IMR-90 (cell line): ENCODE measurements around the gene MIOX. TPM values are rescaled to one million over a fixed set of nuclear protein-coding genes. Genes with fewer than 3 reads are reported as not detected.

Source experiments
- ATAC-seq: fragments of 200-7000 bp; cut with Tn5 transposase; 2 replicates; pipeline ENCODE4 v1.9.1; 2020; ENCODE audit warnings: low read depth, mild to moderate bottlenecking, moderate library complexity
- BruUV-seq: library from RNA; stranded (reverse); fragments of 400-500 nt; replicated peaks from 2 replicates; lab custom pipeline; 2021; lab: Mats Ljungman, UMichigan
- CTCF ChIA-PET: fragments of 300-600 bp; formaldehyde crosslinking; extraction: SDS; loops from one replicate; lab custom pipeline; 2021; ENCODE audit warnings: antibody characterized with exemption; lab: Yijun Ruan, JAX
- POLR2A ChIA-PET: fragments of 300-600 bp; sonication (Branson Sonifier 250); formaldehyde crosslinking; loops from one replicate; lab custom pipeline; 2022; ENCODE audit warnings: antibody characterized with exemption; ENCODE audit not compliant: unreplicated experiment; lab: Charles Lee
- DNase-seq: peaks from one replicate; pipeline ENCODE4 v3.0.0; 2013
- H2AFZ ChIP-seq: replicated peaks from 2 replicates; pipeline ENCODE3; 2013; ENCODE audit warnings: low read length, mild to moderate bottlenecking; ENCODE audit not compliant: poor library complexity
- H2AK5ac ChIP-seq: 2 replicates; pipeline ENCODE4 v1.6.1; 2013; ENCODE audit warnings: low read depth, low read length, inconsistent platforms
- H2AK9ac ChIP-seq: replicated peaks from 2 replicates; pipeline ENCODE3; 2013; ENCODE audit warnings: mild to moderate bottlenecking, low read depth, low read length, moderate library complexity; ENCODE audit not compliant: poor library complexity
- H2BK120ac ChIP-seq: 2 replicates; pipeline ENCODE4 v1.6.1; 2013; ENCODE audit warnings: low read depth, low read length, inconsistent platforms
- H2BK15ac ChIP-seq: 3 replicates; pipeline ENCODE4 v1.6.1; 2013; ENCODE audit warnings: low read depth, low read length, inconsistent platforms
- H2BK20ac ChIP-seq: 2 replicates; pipeline ENCODE4 v1.6.1; 2013; ENCODE audit warnings: low read depth, mild to moderate bottlenecking, inconsistent platforms, low read length, moderate library complexity
- H2BK5ac ChIP-seq: 2 replicates; pipeline ENCODE4 v1.6.1; 2013; ENCODE audit warnings: mild to moderate bottlenecking, low read depth, low read length, inconsistent platforms; ENCODE audit not compliant: poor library complexity, severe bottlenecking
- H3K14ac ChIP-seq: replicated peaks from 2 replicates; pipeline ENCODE4 v1.6.1; 2013; ENCODE audit warnings: low read depth, low read length, inconsistent platforms
- H3K18ac ChIP-seq: 2 replicates; pipeline ENCODE4 v1.6.1; 2013; ENCODE audit warnings: low read depth, low read length, control low read depth
- H3K23ac ChIP-seq: 2 replicates; pipeline ENCODE4 v1.6.1; 2013; ENCODE audit warnings: low read depth, low read length, inconsistent platforms
- H3K27ac ChIP-seq: 2 replicates; pipeline ENCODE4 v1.5.1; 2013; ENCODE audit warnings: mild to moderate bottlenecking, control low read depth, low read length; ENCODE audit not compliant: insufficient read depth
- H3K27me3 ChIP-seq: 2 replicates; pipeline ENCODE4 v1.6.1; 2013; ENCODE audit warnings: low read length; ENCODE audit not compliant: control insufficient read depth, insufficient read depth
- H3K36me3 ChIP-seq: 2 replicates; pipeline ENCODE4 v1.6.1; 2013; ENCODE audit warnings: low read length, mixed read lengths; ENCODE audit not compliant: control insufficient read depth, insufficient read depth
- H3K4ac ChIP-seq: 2 replicates; pipeline ENCODE4 v1.6.1; 2013; ENCODE audit warnings: low read depth, low read length, inconsistent platforms
- H3K4me1 ChIP-seq: 2 replicates; pipeline ENCODE4 v1.6.1; 2013; ENCODE audit warnings: low read length, mixed read lengths; ENCODE audit not compliant: control insufficient read depth, insufficient read depth
- H3K4me2 ChIP-seq: 2 replicates; pipeline ENCODE4 v1.6.1; 2013; ENCODE audit warnings: low read depth, mild to moderate bottlenecking, control low read depth, low read length, moderate library complexity
- H3K4me3 ChIP-seq: 2 replicates; pipeline ENCODE4 v1.5.1; 2013; ENCODE audit warnings: low read depth, mild to moderate bottlenecking, control low read depth, low read length, moderate library complexity; ENCODE audit not compliant: insufficient read depth
- H3K56ac ChIP-seq: 2 replicates; pipeline ENCODE4 v1.6.1; 2013; ENCODE audit warnings: low read length, inconsistent platforms; ENCODE audit not compliant: insufficient read depth; ENCODE audit errors: extremely low read depth
- H3K79me1 ChIP-seq, 2 experiments: 2 replicates each; pipeline ENCODE4 v1.6.1; 2013; ENCODE audit warnings: low read length in 2 of 2, inconsistent platforms in 1 of 2, low read depth in 1 of 2
- H3K9ac ChIP-seq: 2 replicates; pipeline ENCODE4 v1.6.1; 2013; ENCODE audit warnings: low read depth, low read length, control low read depth
- H3K9me1 ChIP-seq: 2 replicates; pipeline ENCODE4 v1.6.1; 2013; ENCODE audit warnings: low read length, inconsistent platforms; ENCODE audit not compliant: insufficient read depth
- H3K9me3 ChIP-seq: 2 replicates; pipeline ENCODE4 v1.6.1; 2013; ENCODE audit warnings: low read length; ENCODE audit not compliant: control insufficient read depth, insufficient read depth
- H4K20me1 ChIP-seq: 2 replicates; pipeline ENCODE4 v1.6.1; 2013; ENCODE audit warnings: low read length, inconsistent platforms; ENCODE audit not compliant: insufficient read depth
- H4K5ac ChIP-seq: 2 replicates; pipeline ENCODE4 v1.6.1; 2013; ENCODE audit warnings: mild to moderate bottlenecking, low read depth, low read length, control low read depth
- H4K8ac ChIP-seq, 2 experiments: 2 replicates each; pipeline ENCODE4 v1.6.1; 2013; ENCODE audit warnings: low read depth in 2 of 2, low read length in 2 of 2, control low read depth in 1 of 2, inconsistent platforms in 1 of 2
- H4K91ac ChIP-seq: 2 replicates; pipeline ENCODE4 v1.6.1; 2013; ENCODE audit warnings: low read depth, low read length, inconsistent platforms; ENCODE audit not compliant: insufficient read depth
- MAZ ChIP-seq: IDR thresholded peaks from 2 replicates; pipeline ENCODE4 v1.6.1; 2012; ENCODE audit warnings: low read depth, mild to moderate bottlenecking, low read length, improper control_type of control experiment, moderate library complexity, borderline replicate concordance
- RFX5 ChIP-seq: IDR thresholded peaks from 2 replicates; pipeline ENCODE4 v1.8.0; 2012; ENCODE audit warnings: low read depth, mild to moderate bottlenecking, low read length, moderate library complexity
- WGBS, 2 experiments: methylation state at CpG; one replicate each; pipeline versions ENCODE4 v1.1.5 to v1.1.7; 2013; ENCODE audit warnings: missing lambda C conversion rate in 2 of 2; ENCODE audit not compliant: insufficient read length in 1 of 2; ENCODE audit errors: extremely low coverage in 2 of 2; 5-methylcytosine and 5-hydroxymethylcytosine counted together
- dilution Hi-C: fragments of 300-500 bp; cut with HindIII; formaldehyde crosslinking; loops from one replicate; pipeline ENCODE4 v1.14.3; 2018; ENCODE audit warnings: low sequenced_read_pairs; ENCODE audit not compliant: unreplicated experiment
- in situ Hi-C: fragments of 300-500 bp; cut with MboI; formaldehyde crosslinking; loops from 3 replicates; pipeline ENCODE4 v1.14.3; 2019; ENCODE audit warnings: low sequenced_read_pairs, inconsistent platforms, mixed read lengths
- intact Hi-C: fragments of 100-400 bp; cut with micrococcal nuclease; formaldehyde crosslinking; loops from 2 replicates; pipeline ENCODE4 v1.10.0; 2022
- polyA plus RNA-seq, 3 experiments: library from polyadenylated mRNA; depleted of rRNA; stranded (reverse); fragments of >200 nt; gene quantifications; 2 replicates each; pipeline ENCODE4 v1.2.3, GENCODE V29; 2012; ENCODE audit warnings: low replicate concordance in 1 of 3
- total RNA-seq: library from RNA; depleted of rRNA; stranded (reverse); fragments of >200 nt; gene quantifications from 2 replicates; pipeline ENCODE4 v1.2.3, GENCODE V29; 2012
- TF ChIP-seq, protein P1 (sequence below): conservative IDR thresholded peaks from 2 replicates; pipeline ENCODE4 v1.5.1; 2012; ENCODE audit warnings: mild to moderate bottlenecking, low read depth, low read length, improper control_type of control experiment
- TF ChIP-seq, protein P2 (sequence below): fragments of 150-350 bp; IDR thresholded peaks from 2 replicates; pipeline ENCODE4 v1.6.1; 2016; ENCODE audit warnings: low read depth, mild to moderate bottlenecking, low read length, moderate library complexity, borderline replicate concordance

Gene MIOX
- total and polyA plus RNA-seq, 2 of the 4 experiments (the other 2 are of a cell fraction), result not detected

DNA sequence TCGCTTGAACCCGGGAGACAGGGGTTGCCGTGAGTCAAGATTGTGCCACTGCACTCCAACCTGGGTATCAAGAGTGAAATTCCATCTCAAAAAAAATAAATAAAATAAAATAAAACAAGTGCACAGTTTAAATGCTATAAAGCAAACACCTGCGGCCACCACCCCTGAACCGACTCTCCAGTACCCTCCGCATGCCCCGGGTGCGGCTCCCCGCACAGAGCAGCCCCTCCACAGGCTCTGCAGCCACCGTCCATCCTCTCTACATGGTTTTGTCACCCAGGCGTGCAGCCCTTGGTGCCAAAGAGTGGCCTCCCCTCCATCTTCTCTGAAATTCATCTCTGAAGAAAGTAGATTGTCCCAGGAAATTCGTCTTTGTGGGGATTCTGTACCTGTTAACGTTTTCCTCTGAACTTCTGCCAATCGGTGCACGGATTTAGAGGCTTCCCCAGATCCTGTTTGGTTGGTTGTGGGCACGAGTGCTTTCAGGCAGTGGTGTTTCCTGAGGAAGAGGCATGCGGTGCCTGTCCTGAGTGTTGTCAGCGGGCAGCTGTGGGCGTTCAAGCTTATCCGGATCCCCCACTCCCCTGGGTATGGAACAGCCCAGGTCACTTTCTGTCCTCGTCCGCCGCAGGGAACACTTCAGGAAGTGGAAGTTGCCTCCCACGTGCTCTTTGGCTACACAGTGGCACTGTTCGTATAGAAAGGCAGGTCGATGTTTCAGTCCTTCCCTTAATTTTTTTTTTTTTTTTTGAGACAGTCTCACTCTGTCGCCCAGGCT is 4.1 kb downstream of the MIOX start:
- H2BK20ac ChIP-seq, result no peak overlapping the region
- H3K9me3 ChIP-seq, result no peaks in the 10 kb centered on the region
- dilution Hi-C loops (no loop called here), intact Hi-C loops (no loop called here), in situ Hi-C loops (no loop called here)
- no peak overlapping the region for H3K27ac ChIP-seq
- H3K23ac ChIP-seq, result no peak overlapping the region
- no peaks in the 10 kb centered on the region for H3K79me1 ChIP-seq
- no peak overlapping the region for H3K9ac ChIP-seq
- no peak overlapping the region for H2BK15ac ChIP-seq
- DNase-seq (no peak), ATAC-seq (no peak)
- no peaks in the 10 kb centered on the region for H3K9me1 ChIP-seq
- H3K4me1 ChIP-seq, result no peaks in the 10 kb centered on the region
- BruUV-seq, result no TSS peak
- H2AK5ac ChIP-seq, result no peak overlapping the region
- H3K27me3 ChIP-seq, result peaks cover 2% of the 10 kb centered on the region
- 80% methylated on average over 10 of the region's 27 CpGs; no CpG with 5 or more reads in 1 of the 2 experiments for WGBS, 2 experiments
- no peak overlapping the region for H2BK5ac ChIP-seq
- TF ChIP-seq, protein P1, sequence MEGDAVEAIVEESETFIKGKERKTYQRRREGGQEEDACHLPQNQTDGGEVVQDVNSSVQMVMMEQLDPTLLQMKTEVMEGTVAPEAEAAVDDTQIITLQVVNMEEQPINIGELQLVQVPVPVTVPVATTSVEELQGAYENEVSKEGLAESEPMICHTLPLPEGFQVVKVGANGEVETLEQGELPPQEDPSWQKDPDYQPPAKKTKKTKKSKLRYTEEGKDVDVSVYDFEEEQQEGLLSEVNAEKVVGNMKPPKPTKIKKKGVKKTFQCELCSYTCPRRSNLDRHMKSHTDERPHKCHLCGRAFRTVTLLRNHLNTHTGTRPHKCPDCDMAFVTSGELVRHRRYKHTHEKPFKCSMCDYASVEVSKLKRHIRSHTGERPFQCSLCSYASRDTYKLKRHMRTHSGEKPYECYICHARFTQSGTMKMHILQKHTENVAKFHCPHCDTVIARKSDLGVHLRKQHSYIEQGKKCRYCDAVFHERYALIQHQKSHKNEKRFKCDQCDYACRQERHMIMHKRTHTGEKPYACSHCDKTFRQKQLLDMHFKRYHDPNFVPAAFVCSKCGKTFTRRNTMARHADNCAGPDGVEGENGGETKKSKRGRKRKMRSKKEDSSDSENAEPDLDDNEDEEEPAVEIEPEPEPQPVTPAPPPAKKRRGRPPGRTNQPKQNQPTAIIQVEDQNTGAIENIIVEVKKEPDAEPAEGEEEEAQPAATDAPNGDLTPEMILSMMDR, result no peak
- no peak for TF ChIP-seq MAZ
- TF ChIP-seq RFX5, result no peak
- TF ChIP-seq, protein P2, sequence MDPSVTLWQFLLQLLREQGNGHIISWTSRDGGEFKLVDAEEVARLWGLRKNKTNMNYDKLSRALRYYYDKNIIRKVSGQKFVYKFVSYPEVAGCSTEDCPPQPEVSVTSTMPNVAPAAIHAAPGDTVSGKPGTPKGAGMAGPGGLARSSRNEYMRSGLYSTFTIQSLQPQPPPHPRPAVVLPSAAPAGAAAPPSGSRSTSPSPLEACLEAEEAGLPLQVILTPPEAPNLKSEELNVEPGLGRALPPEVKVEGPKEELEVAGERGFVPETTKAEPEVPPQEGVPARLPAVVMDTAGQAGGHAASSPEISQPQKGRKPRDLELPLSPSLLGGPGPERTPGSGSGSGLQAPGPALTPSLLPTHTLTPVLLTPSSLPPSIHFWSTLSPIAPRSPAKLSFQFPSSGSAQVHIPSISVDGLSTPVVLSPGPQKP, result no peak
- no peaks in the 10 kb centered on the region for H4K20me1 ChIP-seq
- ChIA-PET POLR2A (no interaction called here), CTCF (interaction anchor here (1.0 kb wide), 1 partner anchor 8 kb away, joined by 4 read pairs; no protein-coding TSS in a partner anchor)
- no peak overlapping the region for H3K4me3 ChIP-seq
- H2AFZ ChIP-seq, result peak overlapping the region; percentile 8
- no peak overlapping the region for H2AK9ac ChIP-seq
- no peak overlapping the region for H4K91ac ChIP-seq
- no peak overlapping the region for H3K14ac ChIP-seq
- no peaks in the 10 kb centered on the region for H3K36me3 ChIP-seq
- H4K8ac ChIP-seq, result no peak overlapping the region
- no peak overlapping the region for H3K4ac ChIP-seq
- no peak overlapping the region for H3K4me2 ChIP-seq
- H4K5ac ChIP-seq, result no peak overlapping the region
- H2BK120ac ChIP-seq, result no peak overlapping the region
- no peak overlapping the region for H3K18ac ChIP-seq
- H3K56ac ChIP-seq, result no peak overlapping the region
